T follicular helper cell (primary cell): ENCODE data around the gene PRDM16.

ENCODE experiments used
- DNase-seq: peaks from one replicate; pipeline ENCODE4 v3.0.0-alpha.2; 2020; ENCODE audit warnings: low read depth

The PRDM16 gene

GRCh38 chr1:3323021-3323795 is 254.2 kb downstream of the PRDM16 start:
- DNase-seq, result no peak

- no peak for DNase-seq
These were observed 255.0 kb downstream of the PRDM16 start for GRCh38 chr1:3323796-3324703.

GRCh38 chr1:3324704-3325535 is 255.9 kb downstream of the PRDM16 start:
- no peak for DNase-seq

GRCh38 chr1:3326516-3327388 is 257.7 kb downstream of the PRDM16 start:
- DNase-seq, result no peak

- no peak for DNase-seq
These were observed 258.3 kb downstream of the PRDM16 start for GRCh38 chr1:3327389-3327702.

GRCh38 chr1:3327936-3328590 is 259.1 kb downstream of the PRDM16 start:
- no peak for DNase-seq

GRCh38 chr1:3329640-3330281 is 260.8 kb downstream of the PRDM16 start:
- no peak for DNase-seq

- DNase-seq, result no peak
These were observed 261.8 kb downstream of the PRDM16 start for GRCh38 chr1:3330771-3331245.

- no peak for DNase-seq
These were observed 262.6 kb downstream of the PRDM16 start for GRCh38 chr1:3331564-3331963.

- no peak for DNase-seq
These were observed 263.0 kb downstream of the PRDM16 start for GRCh38 chr1:3332043-3332442.

- DNase-seq, result no peak
These were observed 263.7 kb downstream of the PRDM16 start for GRCh38 chr1:3332662-3333061.

GRCh38 chr1:3333903-3334302 is 264.9 kb downstream of the PRDM16 start:
- DNase-seq, result no peak

GRCh38 chr1:3334366-3334765 is 265.4 kb downstream of the PRDM16 start:
- DNase-seq, result no peak

GRCh38 chr1:3335754-3336640 is 267.0 kb downstream of the PRDM16 start:
- no peak for DNase-seq

GRCh38 chr1:3336641-3337630 is 267.9 kb downstream of the PRDM16 start:
- no peak for DNase-seq

- no peak for DNase-seq
These were observed 269.1 kb downstream of the PRDM16 start for GRCh38 chr1:3337798-3338724.

- no peak for DNase-seq
These were observed 269.7 kb downstream of the PRDM16 start for GRCh38 chr1:3338725-3339070.
